BLaER1 (cell line): ENCODE data around the gene NDUFS6.

Experiments used
- H3K27ac ChIP-seq: shearing (Covaris generic); formaldehyde crosslinking; 2 replicates; pipeline ENCODE4 v1.8.1; 2022
- H3K27me3 ChIP-seq: shearing (Covaris generic); formaldehyde crosslinking; 2 replicates; pipeline ENCODE4 v1.8.1; 2022
- H3K36me3 ChIP-seq: shearing (Covaris generic); formaldehyde crosslinking; 2 replicates; pipeline ENCODE4 v1.8.1; 2022
- H3K4me1 ChIP-seq: shearing (Covaris generic); formaldehyde crosslinking; 2 replicates; pipeline ENCODE4 v1.8.1; 2022
- H3K4me2 ChIP-seq: shearing (Covaris generic); formaldehyde crosslinking; 2 replicates; pipeline ENCODE4 v1.8.1; 2022
- H3K4me3 ChIP-seq: shearing (Covaris generic); formaldehyde crosslinking; 2 replicates; pipeline ENCODE4 v1.8.1; 2022
- H3K9ac ChIP-seq: shearing (Covaris generic); formaldehyde crosslinking; 2 replicates; pipeline ENCODE4 v1.8.1; 2022
- H3K9me3 ChIP-seq: shearing (Covaris generic); formaldehyde crosslinking; 2 replicates; pipeline ENCODE4 v1.8.1; 2022
- H4K20me1 ChIP-seq: shearing (Covaris generic); formaldehyde crosslinking; 2 replicates; pipeline ENCODE4 v1.8.1; 2022
- Cebpa-rat ChIP-seq: shearing (Covaris generic); IDR thresholded peaks from 2 replicates; pipeline ENCODE4 v1.8.1; 2022

Gene NDUFS6

DNA sequence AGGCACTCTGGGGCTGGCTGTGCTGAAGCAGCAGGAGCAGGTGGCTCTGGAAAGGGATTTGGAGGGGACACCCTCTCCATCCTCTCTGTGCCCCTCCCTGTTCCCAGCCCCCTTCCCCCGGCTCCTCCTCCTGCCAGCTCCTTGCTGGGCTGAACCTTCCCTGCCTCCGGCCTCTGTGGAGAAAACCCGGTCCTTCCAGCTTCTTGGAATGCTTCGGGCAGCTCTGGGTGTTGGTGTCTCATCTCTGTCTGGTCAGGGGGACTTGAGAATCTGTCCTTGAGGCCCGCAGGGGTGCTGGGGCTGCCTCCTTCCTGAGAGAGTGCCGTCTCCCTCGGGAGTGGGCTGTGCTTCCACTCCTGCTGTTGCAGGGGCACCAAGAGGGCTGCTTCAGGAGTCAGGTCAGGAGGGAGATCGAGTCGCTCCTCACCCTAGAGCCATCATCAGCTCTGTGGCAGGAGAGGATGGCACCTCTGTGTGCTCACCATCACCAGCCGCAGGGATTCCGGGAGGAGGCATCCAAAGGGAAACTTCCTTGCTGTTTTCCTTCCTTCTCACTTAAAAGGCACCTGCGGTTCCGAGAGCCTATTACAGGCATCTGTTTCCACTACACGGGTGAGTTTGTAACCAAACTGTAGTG lies 30.6 kb downstream of the NDUFS6 start:
- H3K9ac ChIP-seq, result 0 out of 2 replicates have a peak overlapping the region, but pooled peaks have one; percentile 11
- H4K20me1 ChIP-seq, result no peaks in the 10 kb centered on the region
- H3K4me2 ChIP-seq, result peak overlapping the region; percentile 67
- peaks cover 36% of the 10 kb centered on the region for H3K4me1 ChIP-seq
- no peaks in the 10 kb centered on the region; the same call in 1 of the 2 replicates for H3K36me3 ChIP-seq
- H3K9me3 ChIP-seq, result no peaks in the 10 kb centered on the region
- TF ChIP-seq Cebpa-rat, result no peak
- H3K4me3 ChIP-seq, result no peak overlapping the region
- peaks cover 9% of the 10 kb centered on the region for H3K27me3 ChIP-seq
- no peak overlapping the region for H3K27ac ChIP-seq

DNA sequence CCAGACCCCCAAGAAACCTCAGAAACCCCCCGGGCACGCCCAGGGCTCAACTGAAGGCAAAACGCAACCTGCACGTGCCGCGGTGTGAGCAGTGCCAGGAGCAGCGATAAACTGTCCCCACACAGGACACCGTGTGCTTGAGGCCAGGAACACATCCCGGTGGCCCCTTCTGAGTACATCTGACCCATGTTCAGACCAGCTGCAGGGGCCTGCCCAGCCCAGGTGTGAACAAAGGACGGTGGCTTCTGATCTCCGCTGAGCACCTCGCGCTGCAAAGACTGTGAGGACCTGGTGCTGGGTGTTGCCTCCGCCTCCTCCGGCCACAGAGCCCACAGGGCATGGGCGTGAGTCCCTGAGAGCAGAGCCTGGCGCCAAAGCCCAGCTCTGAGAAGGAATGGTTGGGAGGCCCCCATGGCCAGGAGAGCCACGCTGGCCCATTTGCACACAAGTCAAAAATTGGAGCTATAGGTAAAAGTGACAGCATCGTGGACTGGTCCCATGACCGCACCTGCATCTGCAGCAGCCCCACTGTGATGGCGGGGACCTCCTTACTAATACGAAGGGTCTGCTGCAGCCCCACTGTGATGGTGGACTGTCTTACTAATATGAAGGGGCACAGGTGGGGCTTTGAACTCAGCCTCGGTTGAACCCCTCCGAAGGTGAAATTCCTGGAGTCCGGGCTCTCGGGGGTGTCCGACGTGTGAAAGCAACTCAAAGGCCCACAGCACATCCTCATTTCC lies 31.5 kb downstream of the NDUFS6 start:
- H3K4me3 ChIP-seq, result no peak overlapping the region
- H4K20me1 ChIP-seq, result no peaks in the 10 kb centered on the region
- H3K27me3 ChIP-seq, result peaks cover 18% of the 10 kb centered on the region
- no peak for TF ChIP-seq Cebpa-rat
- peaks cover 39% of the 10 kb centered on the region for H3K4me1 ChIP-seq
- H3K27ac ChIP-seq, result no peak overlapping the region
- H3K4me2 ChIP-seq, result peak overlapping the region; percentile 67
- H3K9me3 ChIP-seq, result no peaks in the 10 kb centered on the region
- no peak overlapping the region for H3K9ac ChIP-seq
- H3K36me3 ChIP-seq, result no peaks in the 10 kb centered on the region

DNA sequence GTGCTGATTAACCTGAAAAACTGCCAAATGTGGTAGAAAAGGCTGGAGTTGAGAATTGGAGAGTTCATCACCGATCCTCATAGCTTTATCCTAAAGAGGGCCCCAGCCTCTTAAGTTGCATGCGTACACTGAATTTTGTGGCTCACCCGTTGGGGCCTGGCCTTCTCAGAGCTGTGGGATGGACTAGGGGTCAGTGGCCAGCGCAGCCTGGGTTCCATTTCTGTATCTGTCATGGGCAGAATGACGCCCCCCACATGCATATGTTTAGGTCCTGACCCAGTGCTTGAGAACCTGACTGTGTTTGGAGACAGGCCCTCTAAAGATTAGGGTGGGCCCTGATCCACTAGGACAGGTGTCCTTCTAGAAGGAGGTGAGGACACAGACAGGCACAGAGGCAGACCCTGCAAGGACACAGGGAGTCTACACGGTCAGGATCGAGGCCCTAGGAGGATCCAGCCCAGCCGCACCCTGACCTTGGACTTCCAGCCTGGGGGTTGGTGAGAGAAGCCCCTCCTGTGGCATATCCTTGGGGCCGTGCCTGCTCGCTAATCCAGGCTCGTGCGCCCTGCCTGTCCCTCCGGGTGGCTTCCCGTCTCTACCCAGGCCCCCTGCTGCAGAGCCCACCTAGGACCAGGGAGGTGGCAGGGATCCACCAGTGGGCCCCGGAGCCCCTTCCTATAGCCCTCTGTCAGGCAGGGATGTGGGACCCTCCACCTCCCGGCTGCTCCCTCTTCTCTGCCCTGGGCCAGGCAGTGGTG lies 32.2 kb downstream of the NDUFS6 start:
- peaks cover 19% of the 10 kb centered on the region for H3K27me3 ChIP-seq
- no peaks in the 10 kb centered on the region for H4K20me1 ChIP-seq
- no peak for TF ChIP-seq Cebpa-rat
- no peak overlapping the region for H3K27ac ChIP-seq
- H3K36me3 ChIP-seq, result no peaks in the 10 kb centered on the region
- H3K9ac ChIP-seq, result no peak overlapping the region
- H3K4me2 ChIP-seq, result no peak overlapping the region; the same call in 1 of the 2 replicates
- no peaks in the 10 kb centered on the region for H3K9me3 ChIP-seq
- peaks cover 39% of the 10 kb centered on the region for H3K4me1 ChIP-seq
- H3K4me3 ChIP-seq, result no peak overlapping the region

DNA sequence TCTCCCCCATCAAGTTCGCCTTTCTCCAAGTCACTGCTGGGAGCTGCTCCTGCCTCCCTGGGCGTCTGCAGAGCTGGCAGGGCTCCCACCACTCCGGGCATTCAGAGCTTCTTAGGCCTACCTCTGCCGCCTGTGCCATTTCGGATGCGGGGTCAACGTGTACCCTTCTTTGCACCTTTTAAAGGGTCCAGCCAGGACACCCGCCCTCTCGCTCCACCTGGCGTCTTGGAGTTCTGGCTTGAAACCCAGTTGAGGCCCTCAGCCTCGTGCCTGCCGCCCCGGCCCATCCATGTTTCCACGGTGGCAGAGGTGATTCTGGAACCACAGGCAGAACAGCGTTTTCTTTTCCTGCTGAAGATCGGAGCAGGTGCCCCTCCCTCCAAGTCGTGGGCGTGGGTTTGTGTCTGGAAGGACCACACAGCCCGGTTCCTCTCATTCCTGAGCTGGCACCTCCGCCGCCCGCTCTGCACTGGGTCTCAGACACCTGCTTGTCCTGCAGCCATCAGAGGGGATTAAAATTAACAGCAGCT lies 32.9 kb downstream of the NDUFS6 start:
- Histone ChIP-seq H3K4me3 (no peak overlapping the region), H3K4me2 (no peak overlapping the region), H3K9me3 (no peaks in the 10 kb centered on the region), H4K20me1 (no peaks in the 10 kb centered on the region), H3K9ac (no peak overlapping the region), H3K36me3 (no peaks in the 10 kb centered on the region), H3K27ac (no peak overlapping the region), H3K4me1 (peaks cover 39% of the 10 kb centered on the region), H3K27me3 (peaks cover 19% of the 10 kb centered on the region)
- TF ChIP-seq Cebpa-rat, result no peak

DNA sequence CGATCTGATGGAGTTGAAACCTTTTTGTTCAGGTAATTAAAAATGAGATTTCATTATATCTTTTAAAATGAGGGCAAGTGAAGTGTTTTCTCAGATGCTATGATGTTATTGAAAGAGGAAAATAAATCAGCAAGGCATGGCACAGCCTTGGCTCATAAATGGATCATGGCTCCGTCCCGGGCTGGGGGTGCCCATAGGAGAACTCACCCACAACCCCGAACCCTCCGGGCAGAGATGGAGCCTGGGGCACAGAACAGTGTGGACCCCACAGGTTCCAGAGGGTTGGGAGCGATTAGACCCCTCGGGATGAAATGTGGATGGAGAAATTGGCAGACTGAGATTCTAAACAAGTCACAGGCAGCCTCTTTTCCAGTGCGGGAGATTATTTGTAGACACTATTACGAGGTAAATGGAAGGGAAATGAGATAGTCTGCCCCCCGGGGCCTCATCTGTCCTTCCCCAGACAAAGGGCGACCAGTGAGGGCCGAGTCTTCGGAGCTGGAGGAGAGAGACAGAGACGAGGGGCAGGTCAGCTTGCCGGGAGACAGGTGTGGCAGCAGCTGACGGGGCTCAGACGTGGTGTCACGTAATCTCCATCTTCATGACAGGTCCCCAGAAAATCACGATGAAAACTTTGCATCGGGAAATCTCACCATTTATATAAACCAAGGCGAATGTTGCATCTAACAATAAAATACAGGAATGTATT lies 33.7 kb downstream of the NDUFS6 start:
- Histone ChIP-seq H4K20me1 (no peaks in the 10 kb centered on the region), H3K4me3 (no peak overlapping the region), H3K27ac (no peak overlapping the region), H3K9ac (no peak overlapping the region), H3K9me3 (no peaks in the 10 kb centered on the region), H3K4me1 (peaks cover 39% of the 10 kb centered on the region), H3K27me3 (peaks cover 19% of the 10 kb centered on the region), H3K4me2 (no peak overlapping the region), H3K36me3 (no peaks in the 10 kb centered on the region)
- no peak for TF ChIP-seq Cebpa-rat

DNA sequence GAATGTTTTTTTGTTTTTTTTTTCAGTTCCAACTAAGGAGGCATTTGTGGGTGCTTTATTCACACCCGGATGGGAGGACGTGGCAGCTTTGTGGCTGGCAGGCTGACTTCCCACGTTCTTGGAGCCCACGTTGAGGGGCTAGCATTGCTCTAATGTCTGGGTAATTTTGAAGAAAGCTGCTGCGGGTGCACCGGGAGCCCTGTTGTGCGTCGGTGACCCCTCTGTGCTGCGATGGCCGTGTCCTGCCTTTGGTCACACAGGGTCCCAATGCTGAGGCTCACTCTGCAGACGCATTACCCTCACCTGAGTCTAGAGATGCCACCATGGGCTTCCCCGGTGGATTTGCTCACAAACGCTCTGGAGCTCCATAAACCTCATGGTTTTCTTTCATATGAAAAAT lies 34.2 kb downstream of the NDUFS6 start:
- peaks cover 42% of the 10 kb centered on the region for H3K4me1 ChIP-seq
- H3K4me3 ChIP-seq, result no peak overlapping the region
- H4K20me1 ChIP-seq, result no peaks in the 10 kb centered on the region
- H3K27ac ChIP-seq, result no peak overlapping the region
- H3K36me3 ChIP-seq, result no peaks in the 10 kb centered on the region
- no peak for TF ChIP-seq Cebpa-rat
- no peak overlapping the region for H3K4me2 ChIP-seq
- H3K9ac ChIP-seq, result no peak overlapping the region
- H3K27me3 ChIP-seq, result peaks cover 20% of the 10 kb centered on the region
- H3K9me3 ChIP-seq, result no peaks in the 10 kb centered on the region

DNA sequence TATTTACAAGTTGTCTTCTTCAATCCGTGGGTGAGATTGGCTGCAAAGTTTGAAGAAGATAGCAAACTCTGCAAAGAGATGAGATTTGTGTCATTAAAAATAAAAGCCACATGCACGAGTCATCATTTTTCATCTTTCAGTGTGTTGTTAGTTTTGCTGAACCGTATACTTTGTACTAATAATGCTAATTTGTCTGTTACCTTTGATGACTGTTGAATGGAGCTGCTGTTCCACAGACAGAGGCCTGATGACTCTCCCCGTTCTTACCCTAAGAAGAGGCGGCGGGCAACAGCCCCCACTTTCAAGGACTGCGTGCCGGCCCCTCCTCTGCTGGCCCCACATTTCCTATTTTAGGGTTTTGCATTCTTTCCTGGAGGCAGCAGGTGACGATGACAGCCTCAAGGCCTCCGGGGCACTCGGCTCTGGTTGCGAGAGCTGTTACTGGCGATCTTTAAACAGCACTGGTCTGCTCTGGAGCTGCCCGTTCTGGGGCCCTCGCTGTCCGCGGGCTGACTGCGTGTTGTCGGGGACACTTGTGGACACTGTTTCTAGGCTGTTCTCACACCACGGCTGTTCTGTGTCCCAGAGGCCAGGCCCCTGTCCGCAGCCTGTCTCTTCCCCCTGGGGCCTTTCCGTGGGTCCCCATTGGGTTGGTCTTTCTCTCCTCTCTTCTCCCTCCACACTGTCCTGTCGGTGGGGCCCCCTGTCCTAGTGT lies 35.1 kb downstream of the NDUFS6 start:
- Histone ChIP-seq H3K27me3 (peaks cover 25% of the 10 kb centered on the region), H3K4me3 (no peak overlapping the region), H3K9ac (no peak overlapping the region), H4K20me1 (no peaks in the 10 kb centered on the region), H3K4me2 (peak overlapping the region; percentile 43; the same call in 1 of the 2 replicates), H3K36me3 (no peaks in the 10 kb centered on the region), H3K4me1 (peaks cover 44% of the 10 kb centered on the region), H3K9me3 (no peaks in the 10 kb centered on the region), H3K27ac (no peak overlapping the region)
- no peak for TF ChIP-seq Cebpa-rat

DNA sequence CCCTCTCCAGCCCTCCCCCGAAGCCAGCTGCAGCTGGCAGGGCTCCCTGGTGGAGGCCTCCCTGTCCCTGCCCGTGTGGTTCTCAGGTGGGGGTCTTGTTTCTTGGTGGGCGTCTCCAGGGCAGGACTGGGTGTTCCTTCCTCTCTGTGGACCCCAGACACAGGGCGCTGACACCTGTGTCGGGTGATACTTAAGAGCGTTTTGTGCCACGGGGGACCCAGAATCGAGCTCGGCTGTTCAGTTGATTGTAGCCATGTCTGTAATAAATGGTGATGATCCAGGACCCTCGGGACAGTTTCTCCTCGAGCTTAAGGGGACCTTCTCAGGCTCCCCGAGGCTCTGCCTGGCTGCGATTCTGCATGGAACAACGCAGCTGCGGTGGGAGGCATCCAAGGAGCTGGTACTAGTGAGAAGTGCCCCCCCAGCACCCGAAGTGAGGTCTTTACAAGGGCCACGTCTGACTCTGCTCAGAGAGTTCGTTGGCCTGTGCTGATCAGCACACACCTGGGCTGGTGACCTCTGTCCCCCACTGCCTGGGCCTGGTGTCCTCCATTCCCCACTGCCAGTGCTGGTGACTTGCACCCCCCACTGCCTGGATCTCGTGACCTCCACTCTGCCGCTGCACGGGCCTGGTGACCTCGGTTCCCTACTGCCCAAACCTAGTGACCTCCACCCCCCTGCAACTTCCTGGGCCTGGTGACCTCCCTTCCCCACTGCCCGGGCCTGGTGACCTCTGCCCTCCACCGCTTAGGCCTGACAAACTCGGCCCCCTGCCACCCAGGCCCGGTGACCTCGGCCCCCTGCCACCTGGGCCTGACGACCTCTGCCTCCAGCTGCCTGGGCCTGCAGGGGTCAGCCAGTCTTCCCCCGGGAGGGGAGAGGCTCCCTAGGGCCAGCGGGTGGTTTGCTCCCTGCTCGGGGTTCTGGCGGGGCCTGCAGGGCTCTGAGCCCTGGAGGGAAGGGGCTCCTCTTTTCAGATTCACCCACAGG lies 36.0 kb downstream of the NDUFS6 start:
- peak overlapping the region; percentile 43 for H3K4me2 ChIP-seq
- 0 out of 2 replicates have a peak overlapping the region, but pooled peaks have one; percentile 14 for H3K9ac ChIP-seq
- peaks cover 39% of the 10 kb centered on the region for H3K4me1 ChIP-seq
- no peak for TF ChIP-seq Cebpa-rat
- peaks cover 25% of the 10 kb centered on the region for H3K27me3 ChIP-seq
- no peak overlapping the region for H3K4me3 ChIP-seq
- H3K27ac ChIP-seq, result no peak overlapping the region
- no peaks in the 10 kb centered on the region for H3K36me3 ChIP-seq
- H4K20me1 ChIP-seq, result no peaks in the 10 kb centered on the region
- H3K9me3 ChIP-seq, result no peaks in the 10 kb centered on the region
